Measurements from ENCODE around the gene TSPOAP1. TPM values are rescaled to one million over a fixed set of nuclear protein-coding genes. Genes with fewer than 3 reads are reported as not detected.

Gene TSPOAP1
- polyA plus RNA-seq, 1 of the 3 experiments (the other 2 are of a cell fraction) = 0.79 TPM

- no peak overlapping the region for H3K9ac ChIP-seq
- H3K9me2 ChIP-seq = no peaks in the 10 kb centered on the region
- H3K79me2 ChIP-seq (ENCODE audit: insufficient read depth) = no peaks in the 10 kb centered on the region
- no peaks in the 10 kb centered on the region for H3F3A ChIP-seq (replicated peaks; ENCODE audit: insufficient read depth)
- H3K4me1 ChIP-seq (ENCODE audit: control insufficient read depth in 1 of 2, insufficient read depth in 2 of 2, low read depth in 1 of 2, low read length in 1 of 2) = peaks cover 0 to 3% of the 10 kb centered on the region in 2 experiments; a peak in 1 of 4 replicates
- DNase-seq = peak; percentile 20
- peaks cover 0 to 1% of the 10 kb centered on the region in 2 experiments for H3K36me3 ChIP-seq (replicated peaks in 1 of 2; ENCODE audit: control insufficient read depth in 1 of 2, insufficient read depth in 2 of 2, low read length in 1 of 2)
- peaks cover 11% of the 10 kb centered on the region; the same call in 1 of the 2 replicates for H3K27me3 ChIP-seq (ENCODE audit: insufficient read depth)
- H4K20me1 ChIP-seq (ENCODE audit: insufficient read depth) = no peaks in the 10 kb centered on the region
- no peak overlapping the region for H3K4me2 ChIP-seq
- POLR2A ChIA-PET = no interaction called here
- no peak overlapping the region for H2AFZ ChIP-seq (ENCODE audit: low read depth)
- H3K27ac ChIP-seq (ENCODE audit: low read depth in 2 of 2, low read length in 1 of 2) = no peak overlapping the region
- CTCF ChIA-PET = interaction anchor here (0.7 to 3.8 kb wide), 7 partner anchors 10 to 145 kb away, joined by 3 to 25 read pairs (median 6); partner anchors contain the start of gene RNF43
- H3K9me3 ChIP-seq = no peaks in the 10 kb centered on the region
- WGBS (ENCODE audit: low lambda C conversion rate) = 68% methylated on average over 7 of the region's 9 CpGs
- TF ChIP-seq FOXJ3 (CRISPR knock-in tag; IDR thresholded peaks at IDR 0.05) (no peak), FOSL2 (IDR thresholded peaks at IDR 0.05; ENCODE audit: borderline replicate concordance, low read depth) (no peak), TEAD4 (IDR thresholded peaks at IDR 0.05; ENCODE audit: borderline replicate concordance, insufficient read depth) (no peak), POLR2AphosphoS5 (IDR thresholded peaks at IDR 0.05; ENCODE audit: low read depth, low read length) (no peak), MEF2A (IDR thresholded peaks at IDR 0.05; ENCODE audit: borderline replicate concordance, low read depth) (no peak), RXRA (IDR thresholded peaks at IDR 0.05; ENCODE audit: borderline replicate concordance, low read depth) (no peak), RAD21 (IDR thresholded peaks at IDR 0.05; ENCODE audit: low read length) (no peak), YY1 (IDR thresholded peaks at IDR 0.05; ENCODE audit: low read depth) (no peak), SIN3A (IDR thresholded peaks at IDR 0.05; ENCODE audit: borderline replicate concordance, low read depth, low read length) (no peak)
- TF ChIP-seq, protein P1, sequence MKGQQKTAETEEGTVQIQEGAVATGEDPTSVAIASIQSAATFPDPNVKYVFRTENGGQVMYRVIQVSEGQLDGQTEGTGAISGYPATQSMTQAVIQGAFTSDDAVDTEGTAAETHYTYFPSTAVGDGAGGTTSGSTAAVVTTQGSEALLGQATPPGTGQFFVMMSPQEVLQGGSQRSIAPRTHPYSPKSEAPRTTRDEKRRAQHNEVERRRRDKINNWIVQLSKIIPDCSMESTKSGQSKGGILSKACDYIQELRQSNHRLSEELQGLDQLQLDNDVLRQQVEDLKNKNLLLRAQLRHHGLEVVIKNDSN (IDR thresholded peaks at IDR 0.05; ENCODE audit: borderline replicate concordance, low read depth) = no peak
- TF ChIP-seq, protein P2, sequence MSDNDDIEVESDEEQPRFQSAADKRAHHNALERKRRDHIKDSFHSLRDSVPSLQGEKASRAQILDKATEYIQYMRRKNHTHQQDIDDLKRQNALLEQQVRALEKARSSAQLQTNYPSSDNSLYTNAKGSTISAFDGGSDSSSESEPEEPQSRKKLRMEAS (IDR thresholded peaks at IDR 0.05; ENCODE audit: low read depth) = no peak
- H3K4me3 ChIP-seq (ENCODE audit: low read depth in 2 of 2, low read length in 1 of 2) = no peak overlapping the region
Observed at GRCh38 chr17:58302171-58302918, 26.2 kb downstream of the TSPOAP1 start.

DNA sequence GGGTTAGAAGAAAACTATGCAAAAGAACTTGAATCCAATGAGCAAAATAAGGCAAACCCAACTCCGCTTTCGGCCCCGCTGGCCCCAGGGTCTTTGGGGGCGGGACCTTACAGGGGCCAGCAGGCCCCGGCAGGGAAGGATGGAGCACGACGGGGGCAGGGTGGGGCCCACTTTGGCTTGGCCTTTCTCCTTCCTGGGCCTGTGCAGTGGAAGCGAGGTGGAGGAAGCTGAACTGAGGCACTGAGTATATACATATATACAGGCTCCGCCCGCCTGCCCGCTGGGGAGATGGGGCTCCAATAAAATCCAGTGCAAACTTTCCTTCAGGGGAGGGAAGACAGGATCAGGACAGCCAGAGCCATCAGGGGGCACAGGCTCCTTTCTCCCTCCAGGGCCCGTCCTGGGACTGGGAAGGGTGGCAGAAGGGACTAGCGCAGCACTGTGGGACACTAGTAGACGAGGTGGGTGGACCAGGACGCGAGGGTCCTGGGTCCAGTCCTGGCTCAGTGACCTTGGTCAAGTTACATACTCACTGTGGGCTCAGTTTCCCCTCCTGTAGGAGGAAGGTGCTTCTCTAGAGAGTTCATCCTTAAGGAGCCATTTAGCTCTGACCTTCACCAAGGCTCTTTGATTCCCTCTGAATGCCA is 27.0 kb downstream of the TSPOAP1 start:
- 63% methylated on average over 16 of the region's 16 CpGs for WGBS (ENCODE audit: low lambda C conversion rate)
- no peaks in the 10 kb centered on the region for H3K9me3 ChIP-seq
- H4K20me1 ChIP-seq (ENCODE audit: insufficient read depth) = no peaks in the 10 kb centered on the region
- DNase-seq = no peak
- no peaks in the 10 kb centered on the region for H3F3A ChIP-seq (replicated peaks; ENCODE audit: insufficient read depth)
- peaks cover 0 to 3% of the 10 kb centered on the region in 2 experiments; a peak in 1 of 4 replicates for H3K4me1 ChIP-seq (ENCODE audit: control insufficient read depth in 1 of 2, insufficient read depth in 2 of 2, low read depth in 1 of 2, low read length in 1 of 2)
- H3K27me3 ChIP-seq (ENCODE audit: insufficient read depth) = peaks cover 14% of the 10 kb centered on the region; the same call in 1 of the 2 replicates
- no peak overlapping the region for H3K27ac ChIP-seq (ENCODE audit: low read depth in 2 of 2, low read length in 1 of 2)
- H3K9me2 ChIP-seq = no peaks in the 10 kb centered on the region
- peaks cover 0 to 2% of the 10 kb centered on the region in 2 experiments for H3K36me3 ChIP-seq (replicated peaks in 1 of 2; ENCODE audit: control insufficient read depth in 1 of 2, insufficient read depth in 2 of 2, low read length in 1 of 2)
- H3K9ac ChIP-seq = no peak overlapping the region
- no peaks in the 10 kb centered on the region for H3K79me2 ChIP-seq (ENCODE audit: insufficient read depth)
- ChIA-PET CTCF (interaction anchor here (0.7 to 3.8 kb wide), 6 partner anchors 9 to 146 kb away, joined by 3 to 25 read pairs (median 6); partner anchors contain the start of gene RNF43), POLR2A (no interaction called here)
- no peak overlapping the region for H3K4me3 ChIP-seq (ENCODE audit: low read depth in 2 of 2, low read length in 1 of 2)
- H3K4me2 ChIP-seq = no peak overlapping the region
- H2AFZ ChIP-seq (ENCODE audit: low read depth) = no peak overlapping the region
- TF ChIP-seq PBX3 (IDR thresholded peaks at IDR 0.05) = no peak
- TF ChIP-seq, protein P3, sequence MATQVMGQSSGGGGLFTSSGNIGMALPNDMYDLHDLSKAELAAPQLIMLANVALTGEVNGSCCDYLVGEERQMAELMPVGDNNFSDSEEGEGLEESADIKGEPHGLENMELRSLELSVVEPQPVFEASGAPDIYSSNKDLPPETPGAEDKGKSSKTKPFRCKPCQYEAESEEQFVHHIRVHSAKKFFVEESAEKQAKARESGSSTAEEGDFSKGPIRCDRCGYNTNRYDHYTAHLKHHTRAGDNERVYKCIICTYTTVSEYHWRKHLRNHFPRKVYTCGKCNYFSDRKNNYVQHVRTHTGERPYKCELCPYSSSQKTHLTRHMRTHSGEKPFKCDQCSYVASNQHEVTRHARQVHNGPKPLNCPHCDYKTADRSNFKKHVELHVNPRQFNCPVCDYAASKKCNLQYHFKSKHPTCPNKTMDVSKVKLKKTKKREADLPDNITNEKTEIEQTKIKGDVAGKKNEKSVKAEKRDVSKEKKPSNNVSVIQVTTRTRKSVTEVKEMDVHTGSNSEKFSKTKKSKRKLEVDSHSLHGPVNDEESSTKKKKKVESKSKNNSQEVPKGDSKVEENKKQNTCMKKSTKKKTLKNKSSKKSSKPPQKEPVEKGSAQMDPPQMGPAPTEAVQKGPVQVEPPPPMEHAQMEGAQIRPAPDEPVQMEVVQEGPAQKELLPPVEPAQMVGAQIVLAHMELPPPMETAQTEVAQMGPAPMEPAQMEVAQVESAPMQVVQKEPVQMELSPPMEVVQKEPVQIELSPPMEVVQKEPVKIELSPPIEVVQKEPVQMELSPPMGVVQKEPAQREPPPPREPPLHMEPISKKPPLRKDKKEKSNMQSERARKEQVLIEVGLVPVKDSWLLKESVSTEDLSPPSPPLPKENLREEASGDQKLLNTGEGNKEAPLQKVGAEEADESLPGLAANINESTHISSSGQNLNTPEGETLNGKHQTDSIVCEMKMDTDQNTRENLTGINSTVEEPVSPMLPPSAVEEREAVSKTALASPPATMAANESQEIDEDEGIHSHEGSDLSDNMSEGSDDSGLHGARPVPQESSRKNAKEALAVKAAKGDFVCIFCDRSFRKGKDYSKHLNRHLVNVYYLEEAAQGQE (IDR thresholded peaks at IDR 0.05; ENCODE audit: low read depth, low read length) = no peak
- no peak for TF ChIP-seq RFX5 (IDR thresholded peaks at IDR 0.05; ENCODE audit: low read length)
- no peak for TF ChIP-seq POLR2AphosphoS5 (IDR thresholded peaks at IDR 0.05; ENCODE audit: low read depth, low read length)
- TF ChIP-seq EZH2phosphoT487 (IDR thresholded peaks at IDR 0.05; ENCODE audit: borderline replicate concordance, low read depth) = no peak
- TF ChIP-seq TAF1 (IDR thresholded peaks at IDR 0.05; ENCODE audit: borderline replicate concordance, low read depth, low read length) = no peak
- TF ChIP-seq RCOR1 (IDR thresholded peaks at IDR 0.05; ENCODE audit: low read length) = no peak

Measured in SK-N-SH (cell line).